Caco-2 (cell line): ENCODE results near the gene SRRD. TPM values are rescaled to one million over a fixed set of nuclear protein-coding genes. Genes with fewer than 3 reads are reported as not detected.

Experiments used
- BruUV-seq: library from RNA; stranded (reverse); fragments of 400-500 nt; replicated peaks from 2 replicates; lab custom pipeline; 2021; lab: Mats Ljungman, UMichigan
- CTCF ChIA-PET: fragments of 300-600 bp; sonication (Branson Sonifier 250); formaldehyde crosslinking; loops from one replicate; lab custom pipeline; 2022; ENCODE audit warnings: antibody characterized with exemption; lab: Charles Lee
- POLR2A ChIA-PET: fragments of 300-600 bp; sonication (Branson Sonifier 250); formaldehyde crosslinking; loops from one replicate; lab custom pipeline; 2022; ENCODE audit warnings: antibody characterized with exemption; lab: Charles Lee
- DNase-seq, 2 experiments: peaks; one replicate each; pipeline versions ENCODE4 v3.0.0 to v3.0.0-alpha.2; 2020 to 2022
- H3K27me3 ChIP-seq: replicated peaks from 2 replicates; pipeline ENCODE4 v1.6.0; 2011; ENCODE audit warnings: low read length; ENCODE audit not compliant: control insufficient read depth, insufficient read depth
- H3K36me3 ChIP-seq: 2 replicates; pipeline ENCODE4 v1.5.1; 2011; ENCODE audit warnings: low read length; ENCODE audit not compliant: control insufficient read depth, insufficient read depth
- H3K4me1 ChIP-seq: fragments of 250-450 bp; sonication (Bioruptor Pico); 2 replicates; pipeline ENCODE4 v1.5.1; 2020; ENCODE audit warnings: mild to moderate bottlenecking
- H3K4me3 ChIP-seq: 2 replicates; pipeline ENCODE4 v1.5.1; 2011; ENCODE audit warnings: low read depth, mild to moderate bottlenecking, control low read depth, low read length
- H3K9me3 ChIP-seq: fragments of 250-450 bp; sonication (Bioruptor Pico); 2 replicates; pipeline ENCODE4 v1.5.1; 2020; ENCODE audit warnings: mild to moderate bottlenecking, moderate library complexity
- H3K27ac Mint-ChIP-seq: one replicate; pipeline ENCODE4 v1.8.0; 2022; ENCODE audit warnings: mixed read lengths; ENCODE audit not compliant: unreplicated experiment
- H3K27me3 Mint-ChIP-seq: one replicate; pipeline ENCODE4 v1.8.0; 2022; ENCODE audit warnings: mixed read lengths; ENCODE audit not compliant: insufficient read depth, unreplicated experiment
- H3K36me3 Mint-ChIP-seq: one replicate; pipeline ENCODE4 v1.8.0; 2022; ENCODE audit warnings: mild to moderate bottlenecking, mixed read lengths; ENCODE audit not compliant: insufficient read depth, unreplicated experiment
- H3K4me1 Mint-ChIP-seq: one replicate; pipeline ENCODE4 v1.8.0; 2022; ENCODE audit warnings: low read depth, mixed read lengths; ENCODE audit not compliant: unreplicated experiment
- H3K4me3 Mint-ChIP-seq: one replicate; pipeline ENCODE4 v1.8.0; 2022; ENCODE audit warnings: mild to moderate bottlenecking, moderate library complexity, mixed read lengths; ENCODE audit not compliant: unreplicated experiment
- H3K9me3 Mint-ChIP-seq: one replicate; pipeline ENCODE4 v1.8.0; 2022; ENCODE audit warnings: mixed read lengths; ENCODE audit not compliant: unreplicated experiment
- intact Hi-C: fragments of 100-400 bp; cut with micrococcal nuclease; formaldehyde crosslinking; loops from one replicate; pipeline ENCODE4 v1.10.0; 2022; ENCODE audit not compliant: unreplicated experiment
- total RNA-seq: library from RNA; stranded (reverse); gene quantifications from 2 replicates; pipeline ENCODE4 v1.2.3, GENCODE V29; 2022
- TF ChIP-seq, protein P1 (sequence below), 2 experiments: fragments of 200-600 bp in 1 of 2; IDR thresholded peaks; 1 replicate in 1 of 2; 2 replicates in 1 of 2; pipeline versions ENCODE4 v1.5.1 to v1.8.0; 2011 to 2022; ENCODE audit warnings: antibody characterized with exemption in 1 of 2, control low read depth in 1 of 2, inconsistent platforms in 1 of 2, low read depth in 1 of 2, low read length in 1 of 2, mild to moderate bottlenecking in 1 of 2, moderate library complexity in 1 of 2; ENCODE audit not compliant: insufficient read depth in 1 of 2, severe bottlenecking in 1 of 2, unreplicated experiment in 1 of 2

Gene SRRD
- total RNA-seq, 1 experiment from 2014 or later = 21.8 TPM

DNA sequence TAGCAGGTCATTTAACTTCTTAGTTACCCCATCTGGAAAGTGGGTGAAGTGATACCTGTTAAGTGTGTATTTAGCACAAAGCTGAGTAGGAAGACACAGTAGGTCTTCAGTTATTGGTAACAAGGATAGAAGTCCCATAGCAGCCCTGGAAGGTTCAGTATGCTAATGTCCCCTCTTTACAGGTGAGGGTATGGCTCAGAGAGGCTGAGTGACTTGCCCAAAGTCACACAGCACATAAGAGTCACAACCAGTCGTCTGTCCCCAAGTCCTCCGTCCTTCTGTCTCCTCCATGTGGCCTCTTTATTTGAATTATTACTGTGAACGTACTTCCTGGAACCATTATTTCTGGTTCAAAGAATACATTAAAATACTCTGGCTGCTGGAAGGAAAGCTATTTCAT lies 44.1 kb upstream of the SRRD start:
- Mint-ChIP-seq H3K36me3 (no peaks in the 10 kb centered on the region), H3K27ac (no peak overlapping the region), H3K9me3 (no peaks in the 10 kb centered on the region), H3K4me1 (no peaks in the 10 kb centered on the region), H3K4me3 (no peak overlapping the region), H3K27me3 (peaks cover 4% of the 10 kb centered on the region)
- Histone ChIP-seq H3K4me1 (no peaks in the 10 kb centered on the region), H3K9me3 (no peaks in the 10 kb centered on the region), H3K4me3 (no peak overlapping the region), H3K36me3 (no peaks in the 10 kb centered on the region), H3K27me3 (no peaks in the 10 kb centered on the region)
- no peak for DNase-seq
- POLR2A ChIA-PET = no interaction called here
- TF ChIP-seq, protein P1, sequence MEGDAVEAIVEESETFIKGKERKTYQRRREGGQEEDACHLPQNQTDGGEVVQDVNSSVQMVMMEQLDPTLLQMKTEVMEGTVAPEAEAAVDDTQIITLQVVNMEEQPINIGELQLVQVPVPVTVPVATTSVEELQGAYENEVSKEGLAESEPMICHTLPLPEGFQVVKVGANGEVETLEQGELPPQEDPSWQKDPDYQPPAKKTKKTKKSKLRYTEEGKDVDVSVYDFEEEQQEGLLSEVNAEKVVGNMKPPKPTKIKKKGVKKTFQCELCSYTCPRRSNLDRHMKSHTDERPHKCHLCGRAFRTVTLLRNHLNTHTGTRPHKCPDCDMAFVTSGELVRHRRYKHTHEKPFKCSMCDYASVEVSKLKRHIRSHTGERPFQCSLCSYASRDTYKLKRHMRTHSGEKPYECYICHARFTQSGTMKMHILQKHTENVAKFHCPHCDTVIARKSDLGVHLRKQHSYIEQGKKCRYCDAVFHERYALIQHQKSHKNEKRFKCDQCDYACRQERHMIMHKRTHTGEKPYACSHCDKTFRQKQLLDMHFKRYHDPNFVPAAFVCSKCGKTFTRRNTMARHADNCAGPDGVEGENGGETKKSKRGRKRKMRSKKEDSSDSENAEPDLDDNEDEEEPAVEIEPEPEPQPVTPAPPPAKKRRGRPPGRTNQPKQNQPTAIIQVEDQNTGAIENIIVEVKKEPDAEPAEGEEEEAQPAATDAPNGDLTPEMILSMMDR (IDR thresholded peaks at IDR 0.05; ENCODE audit: insufficient read depth in 1 of 2, low read depth in 1 of 2, low read length in 1 of 2, severe bottlenecking in 1 of 2, unreplicated experiment in 1 of 2) = no peak
- intact Hi-C loops = no loop called here
- BruUV-seq = no TSS peak
- CTCF ChIA-PET = no interaction called here

- CTCF ChIA-PET = no interaction called here
- no TSS peak for BruUV-seq
- Histone ChIP-seq H3K36me3 (no peaks in the 10 kb centered on the region), H3K4me3 (no peak overlapping the region), H3K4me1 (no peaks in the 10 kb centered on the region), H3K27me3 (no peaks in the 10 kb centered on the region), H3K9me3 (no peaks in the 10 kb centered on the region)
- intact Hi-C loops = no loop called here
- Mint-ChIP-seq H3K27me3 (no peaks in the 10 kb centered on the region), H3K9me3 (no peaks in the 10 kb centered on the region), H3K4me1 (no peaks in the 10 kb centered on the region), H3K36me3 (no peaks in the 10 kb centered on the region), H3K4me3 (no peak overlapping the region), H3K27ac (no peak overlapping the region)
- POLR2A ChIA-PET = no interaction called here
- no peak for DNase-seq
- TF ChIP-seq, protein P1 (IDR thresholded peaks at IDR 0.05; ENCODE audit: insufficient read depth in 1 of 2, low read depth in 1 of 2, low read length in 1 of 2, severe bottlenecking in 1 of 2, unreplicated experiment in 1 of 2) = no peak
Observed at GRCh38 chr22:26442086-26442756, 41.5 kb upstream of the SRRD start.

DNA sequence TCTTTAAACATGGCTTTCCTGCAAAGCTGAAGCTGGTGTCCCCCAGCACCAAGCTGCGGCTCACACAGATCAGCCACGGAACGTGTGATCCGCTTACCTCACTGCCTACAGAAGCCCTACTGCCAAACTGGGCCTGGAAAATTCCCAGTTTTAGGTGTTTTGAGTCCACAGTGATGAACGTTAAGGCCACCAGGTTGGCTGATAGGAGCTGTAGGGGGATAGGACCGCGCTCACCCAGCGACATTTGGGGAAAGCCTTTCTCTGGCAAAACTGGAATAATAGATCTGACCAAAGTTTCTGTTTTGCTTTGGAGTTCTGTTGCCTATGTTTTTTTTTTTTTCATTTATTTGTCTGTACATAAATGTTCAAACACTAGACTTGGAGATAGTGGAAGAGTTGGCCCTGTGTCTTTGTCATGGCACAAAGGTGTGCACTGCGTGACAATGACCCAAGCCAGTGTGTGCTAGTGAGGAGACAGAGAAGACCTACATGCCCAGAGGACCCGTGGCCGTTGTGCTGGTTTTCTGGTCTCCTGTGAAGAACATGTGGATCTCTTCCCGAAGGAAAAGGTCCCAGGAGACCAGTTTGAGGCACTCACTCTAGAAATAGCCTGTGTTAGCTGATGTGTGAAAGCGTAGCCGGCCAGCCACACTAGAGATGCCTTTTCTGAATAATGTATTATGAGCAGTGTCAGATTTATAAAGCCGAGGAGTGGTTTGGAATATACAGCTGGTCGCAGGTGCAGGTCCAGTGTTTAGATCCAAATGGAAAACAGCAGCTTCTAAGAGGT lies 39.6 kb upstream of the SRRD start:
- POLR2A ChIA-PET = no interaction called here

More for the DNA sequence above, 39.6 kb upstream of the SRRD start:
- no peaks in the 10 kb centered on the region for H3K27me3 ChIP-seq
- Mint-ChIP-seq H3K4me1 (no peaks in the 10 kb centered on the region), H3K27ac (no peak overlapping the region), H3K4me3 (no peak overlapping the region), H3K36me3 (no peaks in the 10 kb centered on the region), H3K27me3 (no peaks in the 10 kb centered on the region), H3K9me3 (no peaks in the 10 kb centered on the region)
- no peaks in the 10 kb centered on the region for H3K4me1 ChIP-seq
- DNase-seq = no peak
- H3K4me3 ChIP-seq = no peak overlapping the region
- intact Hi-C loops = no loop called here
- CTCF ChIA-PET = no interaction called here
- TF ChIP-seq, protein P1 (IDR thresholded peaks at IDR 0.05; ENCODE audit: insufficient read depth in 1 of 2, low read depth in 1 of 2, low read length in 1 of 2, severe bottlenecking in 1 of 2, unreplicated experiment in 1 of 2) = no peak
- no peaks in the 10 kb centered on the region for H3K36me3 ChIP-seq
- no TSS peak for BruUV-seq
- no peaks in the 10 kb centered on the region for H3K9me3 ChIP-seq
